Astrocyte of the cerebellum (primary cell): Measurements from ENCODE around the gene FAM161B.

ENCODE experiments used
- DNase-seq: peaks from one replicate; pipeline ENCODE4 v3.0.0-alpha.2; 2011; ENCODE audit warnings: low read depth
- H3K4me3 ChIP-seq: 2 replicates; pipeline ENCODE4 v1.5.1; 2011; ENCODE audit warnings: mild to moderate bottlenecking, low read depth, low read length, moderate library complexity
- in situ Hi-C: cut with HindIII; loops from 2 replicates; pipeline ENCODE4 v1.10.0; 2017; ENCODE audit warnings: low sequenced_read_pairs
- TF ChIP-seq, protein P1 (sequence below): IDR thresholded peaks from 2 replicates; pipeline ENCODE4 v1.5.1; 2012; ENCODE audit warnings: low read length, low read depth, moderate library complexity, mild to moderate bottlenecking; ENCODE audit errors: missing control alignments

Gene FAM161B, protein sequence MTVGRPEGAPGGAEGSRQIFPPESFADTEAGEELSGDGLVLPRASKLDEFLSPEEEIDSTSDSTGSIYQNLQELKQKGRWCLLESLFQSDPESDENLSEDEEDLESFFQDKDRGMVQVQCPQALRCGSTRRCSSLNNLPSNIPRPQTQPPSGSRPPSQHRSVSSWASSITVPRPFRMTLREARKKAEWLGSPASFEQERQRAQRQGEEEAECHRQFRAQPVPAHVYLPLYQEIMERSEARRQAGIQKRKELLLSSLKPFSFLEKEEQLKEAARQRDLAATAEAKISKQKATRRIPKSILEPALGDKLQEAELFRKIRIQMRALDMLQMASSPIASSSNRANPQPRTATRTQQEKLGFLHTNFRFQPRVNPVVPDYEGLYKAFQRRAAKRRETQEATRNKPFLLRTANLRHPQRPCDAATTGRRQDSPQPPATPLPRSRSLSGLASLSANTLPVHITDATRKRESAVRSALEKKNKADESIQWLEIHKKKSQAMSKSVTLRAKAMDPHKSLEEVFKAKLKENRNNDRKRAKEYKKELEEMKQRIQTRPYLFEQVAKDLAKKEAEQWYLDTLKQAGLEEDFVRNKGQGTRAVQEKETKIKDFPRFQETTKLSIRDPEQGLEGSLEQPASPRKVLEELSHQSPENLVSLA

DNA sequence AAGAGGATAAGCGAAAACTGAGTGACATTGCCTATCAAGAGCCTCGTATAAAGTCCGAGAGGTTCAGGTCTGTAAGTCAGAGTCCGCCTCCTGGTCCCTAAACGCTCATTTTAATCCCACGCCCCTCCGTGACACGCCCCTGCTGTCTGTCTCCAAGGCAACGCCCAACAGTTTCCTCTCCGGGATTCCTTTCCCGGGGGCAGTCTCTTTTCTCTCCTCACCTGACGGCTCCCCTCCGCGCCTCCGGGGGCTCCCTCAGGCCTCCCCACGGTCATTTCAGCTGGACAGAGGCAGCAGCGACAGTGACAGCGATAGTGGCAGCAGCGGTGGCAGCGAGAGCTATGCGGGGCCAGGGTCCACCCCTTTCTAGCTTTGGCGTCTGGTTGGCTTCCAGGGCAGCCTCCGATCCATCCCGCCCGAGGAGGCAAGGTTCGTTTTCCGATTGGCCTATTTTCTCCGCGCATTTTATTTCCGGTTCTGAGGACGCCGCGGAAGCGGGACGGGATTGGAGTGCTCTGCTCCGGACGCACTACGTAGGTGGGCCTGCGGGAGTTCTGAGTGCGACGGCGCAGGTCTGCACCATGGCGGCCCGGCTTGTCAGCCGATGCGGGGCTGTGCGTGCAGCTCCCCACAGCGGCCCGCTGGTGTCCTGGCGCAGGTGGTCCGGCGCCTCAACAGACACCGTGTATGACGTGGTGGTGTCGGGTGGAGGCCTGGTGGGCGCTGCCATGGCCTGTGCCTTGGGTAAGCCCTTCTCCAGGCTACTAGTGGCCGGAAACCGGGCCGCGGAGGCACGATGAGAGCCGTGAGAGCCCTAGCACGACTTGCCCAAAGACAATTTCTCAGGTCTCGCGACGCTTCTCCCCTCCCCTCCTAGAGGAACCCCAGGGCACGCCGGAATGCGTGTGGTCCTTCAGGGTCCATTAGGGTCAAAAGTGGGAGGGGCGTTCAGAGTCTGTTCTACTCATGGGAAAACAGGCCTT is at the start of gene FAM161B, which contains the start of gene COQ6:
Gene FAM161B, minus strand, starts transcription at position 343 of the 983 bp plus-strand sequence. Its CDS starts 68 bp downstream, at position 275.
Gene COQ6, plus strand, starts transcription at position 551 of the 983 bp plus-strand sequence. Its CDS starts 31 bp downstream, at position 582.
- H3K4me3 ChIP-seq = peak within 1 kb of the TSS; percentile 97
- TF ChIP-seq, protein P1, sequence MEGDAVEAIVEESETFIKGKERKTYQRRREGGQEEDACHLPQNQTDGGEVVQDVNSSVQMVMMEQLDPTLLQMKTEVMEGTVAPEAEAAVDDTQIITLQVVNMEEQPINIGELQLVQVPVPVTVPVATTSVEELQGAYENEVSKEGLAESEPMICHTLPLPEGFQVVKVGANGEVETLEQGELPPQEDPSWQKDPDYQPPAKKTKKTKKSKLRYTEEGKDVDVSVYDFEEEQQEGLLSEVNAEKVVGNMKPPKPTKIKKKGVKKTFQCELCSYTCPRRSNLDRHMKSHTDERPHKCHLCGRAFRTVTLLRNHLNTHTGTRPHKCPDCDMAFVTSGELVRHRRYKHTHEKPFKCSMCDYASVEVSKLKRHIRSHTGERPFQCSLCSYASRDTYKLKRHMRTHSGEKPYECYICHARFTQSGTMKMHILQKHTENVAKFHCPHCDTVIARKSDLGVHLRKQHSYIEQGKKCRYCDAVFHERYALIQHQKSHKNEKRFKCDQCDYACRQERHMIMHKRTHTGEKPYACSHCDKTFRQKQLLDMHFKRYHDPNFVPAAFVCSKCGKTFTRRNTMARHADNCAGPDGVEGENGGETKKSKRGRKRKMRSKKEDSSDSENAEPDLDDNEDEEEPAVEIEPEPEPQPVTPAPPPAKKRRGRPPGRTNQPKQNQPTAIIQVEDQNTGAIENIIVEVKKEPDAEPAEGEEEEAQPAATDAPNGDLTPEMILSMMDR = peak; percentile 18
- peak; percentile 93 for DNase-seq
- in situ Hi-C loops = no loop called here

DNA sequence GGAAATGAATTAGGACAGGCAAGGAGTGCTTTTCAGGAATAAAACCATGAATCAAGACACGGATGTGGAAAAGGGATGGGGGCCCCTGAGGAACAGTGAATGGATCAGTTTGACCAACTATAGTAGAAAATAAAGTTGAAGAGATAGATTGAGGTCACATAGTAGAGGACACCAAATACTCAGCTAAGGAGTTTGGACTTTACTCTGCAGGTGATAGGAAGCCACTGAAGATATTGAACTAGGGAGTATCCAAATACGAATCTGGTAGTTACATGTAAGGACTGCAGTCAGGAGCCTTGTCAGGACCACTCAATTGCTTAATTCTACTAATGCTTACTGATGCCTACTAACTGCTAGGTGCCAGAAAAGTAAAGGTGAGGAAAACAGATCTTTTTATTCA is 48.8 kb upstream of the FAM161B start:
- in situ Hi-C loops = no loop called here
- TF ChIP-seq, protein P1 = no peak
- H3K4me3 ChIP-seq = no peak overlapping the region
- no peak for DNase-seq

- no peak for DNase-seq
- TF ChIP-seq, protein P1 = no peak
- in situ Hi-C loops = no loop called here
- no peak overlapping the region for H3K4me3 ChIP-seq
These were observed 48.1 kb upstream of the FAM161B start for GRCh38 chr14:73997944-73998447.

DNA sequence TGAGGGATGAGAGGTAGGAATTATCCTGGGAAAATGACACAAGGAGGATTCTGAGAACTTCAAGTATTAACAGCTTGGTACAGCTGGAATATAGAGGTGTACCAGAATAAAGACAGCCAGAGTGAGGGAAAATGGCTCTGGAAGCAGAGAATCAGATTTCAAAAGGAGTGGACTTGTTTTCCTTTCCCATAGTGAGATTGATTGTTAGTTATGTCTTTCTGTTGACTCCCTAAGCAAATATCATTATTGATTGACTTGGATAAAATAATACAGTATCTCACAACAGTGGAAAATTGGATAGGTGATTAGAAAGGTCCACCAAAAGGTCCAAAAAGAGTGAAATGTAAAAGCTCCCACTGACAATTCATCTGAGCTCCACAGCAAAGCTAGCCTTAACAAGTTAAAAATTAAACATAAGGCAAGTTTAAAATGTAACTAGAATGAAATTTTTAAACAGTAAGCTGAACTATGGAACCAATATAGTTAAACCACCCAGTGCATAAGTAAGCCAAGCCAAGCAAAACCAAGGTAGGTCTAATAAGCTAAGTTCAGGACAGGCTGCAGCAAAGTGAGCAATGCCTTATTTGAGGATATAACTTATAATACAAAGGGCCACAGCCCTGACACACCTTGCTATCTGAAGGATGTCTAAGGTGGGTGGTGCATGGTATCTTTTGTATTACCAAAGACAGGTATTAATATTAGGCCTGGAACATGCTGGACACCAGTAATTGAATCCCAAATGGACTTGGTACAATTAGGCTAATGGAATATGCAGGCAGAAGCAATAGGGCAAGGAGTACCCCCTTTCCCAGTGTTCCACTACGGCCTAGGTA is 47.4 kb upstream of the FAM161B start:
- in situ Hi-C loops = no loop called here
- H3K4me3 ChIP-seq = no peak overlapping the region
- no peak for DNase-seq
- TF ChIP-seq, protein P1 = no peak

DNA sequence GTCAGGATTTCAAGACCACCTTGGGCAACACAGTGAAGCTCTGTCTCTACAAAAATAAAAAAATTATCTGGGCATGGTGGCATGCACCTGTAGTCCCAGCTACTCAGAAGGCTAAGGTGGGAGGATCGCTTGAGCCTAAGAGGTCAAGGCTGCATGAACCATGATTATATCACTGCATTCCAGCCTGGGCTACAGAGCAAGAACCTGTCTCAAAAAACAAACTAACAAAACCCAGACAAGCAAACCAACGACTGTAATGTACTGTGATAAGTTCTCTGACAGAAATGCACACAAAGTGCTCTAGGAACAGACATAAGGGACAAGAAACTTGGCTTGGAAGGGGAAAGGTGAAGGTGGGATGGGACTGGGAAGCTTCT is 46.8 kb upstream of the FAM161B start:
- H3K4me3 ChIP-seq = no peak overlapping the region
- TF ChIP-seq, protein P1 = no peak
- DNase-seq = no peak
- in situ Hi-C loops = no loop called here
